ENCODE measurements around the gene RCN1.

GRCh38 chr11:32073644-32074026 lies 17.2 kb upstream of the RCN1 start:
- TF ChIP-seq CTCF (IDR thresholded peaks at IDR 0.05) = no peak
- TF ChIP-seq POLR2A (IDR thresholded peaks at IDR 0.05) = no peak

Measured in thyroid gland (tissue), 4 donors.